ENCODE results near the gene NUDT9. TPM values are rescaled to one million over a fixed set of nuclear protein-coding genes. Genes with fewer than 3 reads are reported as not detected.

The NUDT9 gene

GRCh38 chr4:87506974-87507701 is 84.8 kb downstream of the NUDT9 start:
- H4K91ac ChIP-seq (ENCODE audit: low read depth, low read length, poor library complexity) = no peak overlapping the region
- H3K23ac ChIP-seq (ENCODE audit: low read depth, low read length, poor library complexity) = no peak overlapping the region
- H2BK5ac ChIP-seq (ENCODE audit: low read length) = no peak overlapping the region
- no peak overlapping the region for H3K14ac ChIP-seq (ENCODE audit: low read length)
- no peak overlapping the region for H3K27ac ChIP-seq (replicated peaks; ENCODE audit: low read length)
- H3K79me1 ChIP-seq (ENCODE audit: low read depth, low read length) = no peaks in the 10 kb centered on the region
- no peak overlapping the region for H2BK15ac ChIP-seq (ENCODE audit: low read length)
- H3K18ac ChIP-seq (ENCODE audit: low read length) = no peak overlapping the region
- H2AK5ac ChIP-seq (ENCODE audit: low read depth, low read length) = no peak overlapping the region
- no peaks in the 10 kb centered on the region for H3K36me3 ChIP-seq (replicated peaks in 1 of 2; ENCODE audit: control insufficient read depth in 2 of 2, insufficient read depth in 2 of 2, low read length in 2 of 2)
- H2AFZ ChIP-seq (ENCODE audit: low read length) = no peak overlapping the region
- no peak overlapping the region for H2BK120ac ChIP-seq (ENCODE audit: low read depth, low read length)
- no peaks in the 10 kb centered on the region for H3K27me3 ChIP-seq (ENCODE audit: control insufficient read depth in 3 of 3, insufficient read depth in 3 of 3, low read depth in 1 of 3, low read length in 3 of 3)
- H3K4me1 ChIP-seq (ENCODE audit: control insufficient read depth in 2 of 2, insufficient read depth in 1 of 2, low read depth in 1 of 2, low read length in 2 of 2) = no peaks in the 10 kb centered on the region
- H3K4me2 ChIP-seq (ENCODE audit: insufficient read depth, low read length, poor library complexity, severe bottlenecking) = no peak overlapping the region
- H3K9ac ChIP-seq (ENCODE audit: low read depth, low read length, poor library complexity) = no peak overlapping the region
- H3K4ac ChIP-seq (ENCODE audit: low read length) = no peak overlapping the region
- DNase-seq (ENCODE audit: low spot score) = no peak
- H3K9me3 ChIP-seq (replicated peaks in 1 of 2; ENCODE audit: control insufficient read depth in 2 of 2, insufficient read depth in 1 of 2, low read depth in 1 of 2, low read length in 2 of 2) = no peaks in the 10 kb centered on the region
- WGBS, 2 donors (ENCODE audit: extremely low coverage in 2 of 2, insufficient read length in 2 of 2, insufficient replicate concordance in 1 of 2) = no CpG with 5 or more reads among the region's 4 CpGs
- H2BK12ac ChIP-seq (ENCODE audit: low read length) = no peak overlapping the region
- H3K4me3 ChIP-seq (ENCODE audit: low read length in 2 of 2) = no peak overlapping the region
- no peak overlapping the region for H4K8ac ChIP-seq (ENCODE audit: low read depth, low read length)

Small RNAs within 50 kb of the gene (small RNA-seq; reads per million reads assigned to genes)
- gene RN7SL681P (ENCODE audit: insufficient read depth) = not detected
